DMS79 treated with DMSO at 0.1 percent for 48 hours (cell line): ENCODE measurements around the gene GPSM1.
A peak's percentile ranks its signal among the peaks of the same experiment; 100 is the strongest.

ENCODE experiments used
- DNase-seq: peaks from one replicate; lab custom pipeline; 2025; lab: John Stamatoyannopoulos, UW

GPSM1 gene

DNA sequence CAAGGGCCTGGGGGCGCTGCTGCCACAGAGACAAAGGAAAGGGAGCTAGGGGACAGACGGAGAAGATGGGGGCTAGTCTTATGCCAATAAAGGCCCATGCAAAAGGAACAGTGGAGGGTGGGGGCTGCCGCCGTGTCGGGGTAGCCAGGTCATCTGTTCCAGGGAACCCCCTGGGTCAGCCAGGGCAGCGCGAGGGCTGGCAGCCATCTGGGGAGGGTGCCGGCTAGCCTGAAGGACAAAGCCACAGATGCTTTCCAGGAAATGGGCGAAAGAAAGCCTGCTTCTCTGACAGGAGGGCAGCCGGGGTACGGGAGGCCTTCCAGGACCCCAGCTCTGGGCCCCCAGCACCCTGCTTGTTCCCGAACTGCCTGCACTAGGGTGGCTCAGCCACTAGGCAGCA is 47.8 kb downstream of the GPSM1 start:
- DNase-seq, result no peak

DNA sequence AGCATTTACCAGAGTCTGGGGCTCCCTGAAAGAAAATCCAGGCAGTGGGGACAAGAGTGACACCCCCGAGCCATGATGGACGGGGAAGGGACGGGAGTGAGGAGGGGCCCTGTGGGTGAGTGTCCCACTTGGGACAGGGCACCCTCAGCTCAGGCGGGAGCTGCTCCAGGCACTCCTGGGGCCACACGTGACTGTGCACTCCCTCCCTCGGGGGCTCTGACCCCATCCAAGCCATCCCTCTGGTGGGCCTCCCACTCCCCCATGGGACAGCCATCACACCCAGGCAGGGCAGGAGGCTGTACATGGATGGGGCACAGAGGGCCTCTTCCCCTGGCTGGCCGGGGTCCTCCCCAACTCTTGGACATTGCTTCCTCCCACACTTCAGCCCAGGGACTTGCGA is 49.1 kb downstream of the GPSM1 start:
- DNase-seq, result no peak

DNA sequence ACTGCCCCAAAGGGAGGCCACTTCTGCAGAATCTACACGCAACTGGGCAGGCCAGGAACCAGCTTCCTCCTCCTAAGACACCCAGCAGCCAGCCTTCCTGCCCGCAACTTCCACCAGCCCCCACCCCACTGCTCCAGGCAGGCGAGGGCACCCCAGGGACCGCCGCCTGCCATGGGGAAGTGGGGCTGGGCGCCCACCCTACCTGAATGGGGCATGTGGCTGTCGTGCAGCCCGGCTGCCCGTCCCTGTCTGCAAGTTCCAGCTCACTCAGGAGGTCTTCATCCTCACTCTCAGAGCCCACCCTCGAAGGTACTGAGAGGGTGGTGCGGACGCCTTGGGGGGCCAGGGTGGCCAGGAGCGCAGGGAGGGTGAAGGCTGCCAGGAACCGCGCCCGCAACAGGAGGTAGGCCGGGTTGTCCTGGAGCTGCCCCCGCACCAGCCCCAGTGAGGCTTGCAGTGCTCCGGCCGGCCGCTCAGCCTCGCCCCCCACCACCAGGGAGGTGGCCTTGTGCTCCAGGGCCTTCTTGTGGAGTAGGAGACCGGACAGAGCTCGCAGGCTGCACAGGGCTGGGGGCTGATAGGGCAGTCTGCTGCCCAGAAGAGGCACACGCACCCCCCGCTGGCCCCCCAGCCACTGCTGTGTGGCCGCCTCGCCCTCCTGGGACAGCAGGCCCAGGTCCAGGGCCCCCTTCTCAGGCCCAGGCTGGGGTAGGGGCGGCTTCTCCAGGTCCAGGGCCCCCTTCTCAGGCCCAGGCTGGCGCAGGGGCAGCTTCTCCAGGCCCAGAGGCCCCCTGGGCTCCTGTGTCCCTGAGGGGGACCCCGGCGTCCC is 50.2 kb downstream of the GPSM1 start:
- DNase-seq, result no peak

DNA sequence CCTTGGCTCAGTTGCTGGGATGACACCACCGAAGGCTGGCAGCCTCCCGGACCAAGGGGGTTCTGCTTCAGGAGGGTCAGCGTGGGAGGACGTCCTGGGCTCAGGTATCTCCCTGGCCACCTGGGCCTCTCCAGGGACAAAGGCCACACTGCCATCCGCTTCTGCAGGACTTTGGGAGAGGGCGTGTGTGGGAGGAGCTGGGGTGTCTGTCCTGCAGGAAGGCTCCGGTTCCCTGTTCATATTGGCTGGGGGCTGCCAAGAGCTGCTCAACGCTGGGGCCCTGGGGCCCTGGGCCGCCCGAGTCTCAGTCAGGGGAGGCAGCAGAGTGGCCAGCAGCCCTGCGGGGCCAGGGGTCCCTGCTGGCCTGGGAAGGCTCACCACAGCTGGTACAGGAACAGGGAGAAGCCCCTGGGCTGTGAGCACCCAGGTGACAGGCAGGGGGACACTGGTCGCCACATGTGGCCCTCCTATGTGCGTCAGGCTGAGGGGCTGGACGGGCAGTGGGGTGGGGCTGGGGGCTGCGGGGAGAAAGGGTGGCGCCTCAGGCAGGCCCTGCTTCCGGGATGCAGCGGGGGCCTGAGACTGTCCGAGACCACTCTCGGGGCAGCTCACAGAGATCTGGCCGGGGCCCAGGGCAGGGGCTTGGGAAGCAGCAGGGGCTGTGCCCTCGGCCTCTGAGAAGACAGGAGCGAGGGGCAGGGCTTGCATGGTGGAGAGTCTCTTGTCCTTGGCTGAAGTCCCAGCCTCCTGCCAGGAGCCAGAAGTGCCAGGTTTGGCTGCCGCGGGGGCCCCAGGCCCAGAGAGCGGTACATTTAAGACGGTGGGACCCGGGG is 51.0 kb downstream of the GPSM1 start:
- peak; percentile 16 for DNase-seq

DNA sequence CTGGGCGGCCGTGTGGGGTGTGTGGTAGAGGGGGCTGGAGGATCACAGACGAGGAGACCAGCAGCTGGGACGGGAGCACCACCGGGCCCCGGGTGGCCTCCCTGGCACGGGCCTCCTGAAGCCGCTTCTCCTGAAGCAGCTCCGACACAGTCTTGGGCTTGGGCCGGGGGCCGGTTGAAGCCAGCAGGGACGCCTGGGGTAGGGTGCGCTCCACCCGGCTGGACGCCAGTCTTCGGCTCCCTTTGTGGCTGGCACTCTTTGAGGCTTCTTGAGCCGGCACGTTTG is 51.6 kb downstream of the GPSM1 start:
- no peak for DNase-seq

DNA sequence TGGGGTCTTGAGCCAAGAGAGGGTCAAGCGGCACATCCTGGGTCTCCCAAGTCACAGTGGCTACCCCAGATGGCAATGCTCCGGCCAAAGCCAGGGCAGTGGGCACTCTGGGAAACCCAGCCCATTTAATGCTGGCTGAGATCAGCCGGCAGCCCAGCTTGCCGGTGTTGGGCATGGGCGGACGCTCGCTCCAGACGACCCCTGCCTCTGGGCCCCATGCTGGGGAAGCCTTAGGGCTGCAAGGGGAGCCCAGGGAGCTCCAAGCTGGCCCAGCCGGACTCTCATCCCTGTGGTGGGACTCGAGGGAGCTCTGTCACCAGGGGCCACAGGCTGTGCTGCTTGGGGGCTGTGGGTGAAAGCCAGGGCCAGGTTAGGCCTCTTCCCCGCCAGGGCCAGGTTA is 52.1 kb downstream of the GPSM1 start:
- DNase-seq, result no peak

DNA sequence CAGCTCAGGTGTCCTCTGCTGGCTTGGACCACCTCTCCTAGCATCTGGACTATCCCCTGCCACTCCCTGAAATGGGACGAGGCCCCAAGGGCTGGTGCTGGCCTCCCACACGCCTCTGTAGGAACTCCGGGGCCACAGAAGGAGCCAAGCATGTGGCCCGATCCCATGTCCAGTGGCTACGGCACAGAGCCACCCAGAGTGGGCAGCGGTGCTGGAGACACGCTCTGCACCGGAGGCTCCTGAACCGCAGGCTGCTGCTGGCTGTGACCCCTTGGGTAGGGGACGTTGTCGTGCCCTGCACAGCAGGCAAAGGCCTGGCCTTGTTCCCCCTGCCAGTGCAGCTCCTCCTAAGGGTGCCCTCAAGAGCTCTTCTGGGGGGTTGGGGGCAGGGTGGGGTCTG is 52.6 kb downstream of the GPSM1 start:
- no peak for DNase-seq

DNA sequence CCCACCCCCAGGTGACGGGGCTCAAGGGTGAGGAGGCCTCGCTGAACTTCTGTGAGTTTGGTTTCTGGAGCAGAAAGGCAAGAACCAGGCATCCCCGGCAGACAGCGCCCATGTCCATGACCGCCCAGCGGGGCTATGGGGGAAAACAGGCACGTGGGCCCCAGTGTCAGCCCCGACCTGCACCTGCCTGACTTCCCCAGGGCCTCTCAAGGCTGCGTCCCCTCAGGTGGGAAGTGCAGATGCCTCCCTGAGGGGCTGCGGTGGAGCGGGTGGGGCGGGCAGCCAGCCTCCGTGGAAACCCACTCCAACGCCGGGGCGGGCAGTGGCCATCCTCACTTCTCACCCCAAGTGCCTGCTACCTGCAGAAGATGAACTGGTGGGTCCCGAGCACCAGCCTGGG is 53.0 kb downstream of the GPSM1 start:
- DNase-seq, result no peak

DNA sequence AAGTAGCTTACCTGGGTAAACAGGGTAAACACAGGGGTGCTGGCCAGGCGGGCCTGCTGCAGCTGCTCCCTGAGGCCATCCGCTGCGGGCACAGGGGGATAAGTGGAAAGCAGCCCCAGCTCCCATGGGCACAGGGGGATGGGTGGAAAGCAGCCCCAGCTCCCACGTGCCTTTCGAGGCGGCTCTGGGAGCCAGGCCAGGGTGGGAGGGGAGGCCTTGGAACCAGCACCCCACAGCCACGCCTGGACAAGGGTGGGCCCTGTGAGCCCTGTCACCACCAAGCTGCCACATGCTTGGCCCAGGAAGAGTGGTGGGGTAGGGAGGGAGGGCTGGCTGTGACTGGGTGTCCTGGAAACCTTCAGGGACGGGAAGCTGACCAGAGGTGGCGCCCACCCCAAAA is 54.0 kb downstream of the GPSM1 start:
- DNase-seq, result no peak

DNA sequence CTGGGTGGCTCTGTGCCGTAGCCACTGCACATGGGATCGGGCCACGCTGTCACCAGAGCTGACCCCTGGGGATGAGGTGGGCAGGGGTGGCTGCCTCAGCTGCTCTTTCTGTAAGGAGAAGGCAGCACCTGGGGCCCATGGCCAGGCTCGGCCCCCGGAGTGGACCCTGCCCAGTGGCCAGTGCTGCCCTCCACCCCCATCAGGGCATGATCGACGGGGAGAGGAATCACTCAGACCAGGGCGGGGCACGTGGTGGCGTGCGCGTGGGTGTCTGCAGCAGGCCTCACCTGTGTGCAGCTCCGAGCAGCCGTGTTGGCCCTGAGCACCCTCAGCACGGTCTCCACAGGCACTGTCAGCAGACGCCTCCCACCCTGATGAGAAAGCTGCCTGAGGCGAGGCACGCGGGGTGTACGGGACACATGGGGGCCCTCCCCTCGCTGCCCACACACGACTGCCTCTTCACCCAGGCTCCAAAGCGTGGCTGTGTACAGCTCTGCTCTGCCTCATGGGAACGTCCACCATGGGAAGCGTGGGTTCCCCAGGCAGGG is 54.7 kb downstream of the GPSM1 start:
- DNase-seq, result no peak

DNA sequence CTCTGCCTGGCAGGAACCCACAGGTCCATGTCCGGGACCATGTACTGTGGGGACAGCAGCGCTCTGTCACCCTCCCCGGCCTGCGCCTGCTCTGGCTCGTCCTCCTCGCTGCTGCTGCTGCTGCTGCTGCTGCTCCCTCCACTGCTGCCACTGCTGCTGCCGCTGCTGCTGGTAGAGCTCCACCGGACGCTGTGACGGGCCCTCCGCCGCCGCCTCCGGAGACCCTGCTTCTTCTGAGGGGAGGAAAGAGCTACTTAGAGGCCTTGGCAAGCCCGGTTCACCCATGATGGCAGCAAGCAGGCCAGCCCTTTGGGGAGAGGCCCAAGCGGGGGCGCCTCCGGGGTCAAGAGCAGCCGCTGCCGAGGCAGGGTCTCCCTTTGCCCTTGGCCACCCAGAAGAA is 56.1 kb downstream of the GPSM1 start:
- no peak for DNase-seq

DNA sequence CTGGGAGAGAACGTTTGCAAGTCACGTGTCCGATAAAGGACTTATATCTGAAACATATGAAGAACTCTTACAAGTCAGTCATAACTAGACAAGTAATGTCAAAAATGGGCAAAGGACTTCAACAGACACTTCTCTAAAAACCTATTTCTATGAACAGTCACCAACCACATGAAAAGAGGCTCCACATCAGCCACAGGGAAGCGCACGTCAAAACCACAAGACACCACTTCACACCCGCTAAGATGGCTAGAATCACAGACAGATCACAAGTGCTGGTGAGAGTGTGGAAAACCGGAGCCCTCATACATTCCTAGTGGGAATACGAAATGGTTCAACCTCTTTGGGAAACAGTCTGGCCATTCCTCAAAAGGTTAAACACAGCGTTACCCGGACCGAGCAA is 57.7 kb downstream of the GPSM1 start:
- no peak for DNase-seq

DNA sequence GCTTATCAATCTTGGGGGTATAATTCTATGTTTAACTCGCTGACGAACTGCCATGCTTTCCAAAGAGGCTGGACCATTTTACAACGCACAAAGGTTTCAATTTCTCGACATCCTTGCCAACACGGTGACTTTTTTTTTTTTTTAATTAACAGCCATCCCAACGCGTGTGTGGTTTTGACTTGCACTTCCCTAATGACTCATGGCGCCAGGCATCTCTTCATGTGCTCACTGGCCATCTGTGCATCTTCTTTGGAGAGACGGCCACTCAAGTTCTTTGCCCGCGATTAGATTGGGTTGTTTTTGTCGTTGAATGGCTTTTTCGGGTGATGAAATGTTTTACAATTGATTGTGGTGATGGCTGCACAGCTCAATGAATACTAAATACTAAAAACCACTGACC is 58.7 kb downstream of the GPSM1 start:
- no peak for DNase-seq

DNA sequence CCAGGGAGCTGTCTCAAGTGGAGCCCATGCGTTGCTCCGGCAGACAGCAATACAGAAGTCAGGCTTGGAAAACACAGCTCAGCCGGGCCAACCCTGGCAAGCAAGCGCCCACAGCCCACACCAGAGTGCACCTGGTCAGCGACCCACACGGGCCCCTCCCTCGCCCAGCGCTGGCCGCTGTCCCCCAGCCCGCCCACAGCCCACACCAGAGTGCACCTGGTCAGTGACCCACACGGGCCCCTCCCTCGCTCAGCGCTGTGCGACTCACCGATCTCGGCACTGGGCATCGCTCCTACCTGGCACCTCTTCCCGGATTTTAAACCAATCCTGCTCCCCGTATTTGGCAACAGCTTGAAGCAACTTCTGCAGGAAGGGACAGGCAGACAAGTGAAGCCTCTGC is 59.9 kb downstream of the GPSM1 start:
- no peak for DNase-seq

DNA sequence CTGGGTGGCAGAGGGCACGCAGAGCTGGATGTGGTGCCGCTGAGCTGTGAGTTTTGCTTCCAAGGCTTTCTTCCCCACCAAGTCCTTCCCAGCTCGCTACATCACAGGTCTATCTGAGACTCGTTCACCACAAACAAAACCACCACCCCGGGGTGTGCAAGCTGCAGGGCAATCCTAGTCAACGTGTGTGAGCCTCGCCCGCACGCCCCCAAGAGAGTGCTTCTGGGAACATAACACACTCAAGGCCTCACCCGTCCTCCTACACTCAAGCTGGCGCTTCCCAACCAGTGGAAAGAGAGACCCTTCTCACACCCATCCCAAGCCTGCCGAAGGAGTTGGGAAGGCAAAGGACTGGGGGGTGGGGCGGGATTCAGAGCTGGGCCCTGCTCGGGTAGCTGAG is 62.1 kb downstream of the GPSM1 start:
- no peak for DNase-seq

DNA sequence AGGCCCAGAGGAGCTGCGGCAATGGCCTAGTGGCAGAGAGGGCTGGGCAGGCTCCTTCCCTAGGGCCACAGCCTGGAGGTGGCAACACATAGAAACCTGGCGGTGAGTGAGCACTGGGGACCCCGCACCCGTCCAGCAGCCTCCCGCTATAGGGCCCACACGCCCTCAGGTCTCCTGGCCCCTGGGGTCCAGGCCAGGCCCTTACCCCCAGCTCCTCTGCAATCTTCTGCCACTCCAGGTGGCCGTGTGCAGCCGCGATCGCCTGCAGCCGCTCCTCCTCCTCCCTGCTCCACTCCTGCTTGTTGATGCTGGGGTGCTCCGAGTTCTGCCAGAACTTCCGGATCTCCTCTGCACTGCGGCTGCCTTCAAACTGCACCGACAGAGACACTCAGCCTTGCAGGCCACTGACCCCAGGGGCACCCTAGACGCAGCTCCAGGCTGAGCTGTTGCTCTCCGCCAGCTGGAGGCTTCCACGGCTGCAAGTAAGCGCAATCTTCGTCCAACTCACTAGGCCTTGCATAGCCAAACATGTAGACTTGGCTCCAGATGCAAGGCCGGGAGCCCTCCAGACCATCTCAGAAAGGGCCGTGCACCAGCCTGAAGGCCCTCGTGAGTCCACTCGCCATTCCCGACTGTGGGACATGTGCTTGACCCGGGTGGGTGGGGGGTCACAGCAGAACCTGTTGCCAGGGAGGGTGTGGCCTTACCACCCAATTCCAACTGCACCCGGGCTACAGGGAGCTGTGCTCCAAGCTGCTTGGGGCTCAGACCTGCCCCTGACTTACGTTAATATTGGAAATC is 64.6 kb downstream of the GPSM1 start:
- DNase-seq, result no peak

DNA sequence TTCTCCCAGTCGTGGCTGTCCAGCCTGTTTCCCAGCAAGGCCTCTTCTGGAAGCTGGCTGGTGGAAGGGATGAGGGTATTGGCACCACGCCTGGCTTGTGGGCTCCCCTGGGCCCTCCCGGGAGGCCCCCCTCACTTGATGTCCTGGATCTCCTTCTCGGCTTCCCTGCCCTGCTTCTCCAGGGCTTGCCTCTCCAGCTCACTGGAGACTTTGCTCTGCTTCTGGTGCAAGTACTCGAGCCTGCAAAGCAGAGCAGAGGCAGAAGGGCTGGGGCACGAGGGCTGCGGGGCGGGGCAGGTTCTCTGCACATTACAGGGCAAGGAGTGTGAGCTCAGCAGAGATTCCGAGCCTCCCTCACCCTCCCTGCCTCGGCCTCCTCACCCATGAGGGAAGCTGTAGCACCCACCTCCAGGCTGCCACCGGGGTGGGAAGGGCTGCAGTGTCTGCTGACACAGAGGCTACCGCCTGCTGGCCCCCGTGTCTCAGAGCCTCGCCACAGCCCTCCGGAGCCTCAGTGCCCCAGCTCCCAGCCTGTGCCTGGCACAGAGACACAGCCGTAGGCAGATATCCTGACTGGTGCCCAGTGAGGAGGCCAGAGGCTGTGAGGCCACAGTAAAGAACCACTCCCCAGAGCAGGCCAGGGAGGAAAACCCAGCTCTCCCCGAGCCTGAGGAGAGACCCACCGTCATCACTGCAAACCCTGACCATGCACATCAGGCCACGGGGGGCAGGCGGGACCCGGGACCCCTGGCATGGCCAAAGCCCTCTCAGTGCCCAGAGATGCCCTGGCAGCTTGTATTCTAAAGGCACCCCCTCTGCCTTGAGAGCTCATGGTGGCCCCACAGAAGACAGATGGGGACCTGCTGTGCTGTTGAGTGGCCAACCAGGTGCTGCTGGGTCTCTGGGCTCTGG is 65.5 kb downstream of the GPSM1 start:
- no peak for DNase-seq

DNA sequence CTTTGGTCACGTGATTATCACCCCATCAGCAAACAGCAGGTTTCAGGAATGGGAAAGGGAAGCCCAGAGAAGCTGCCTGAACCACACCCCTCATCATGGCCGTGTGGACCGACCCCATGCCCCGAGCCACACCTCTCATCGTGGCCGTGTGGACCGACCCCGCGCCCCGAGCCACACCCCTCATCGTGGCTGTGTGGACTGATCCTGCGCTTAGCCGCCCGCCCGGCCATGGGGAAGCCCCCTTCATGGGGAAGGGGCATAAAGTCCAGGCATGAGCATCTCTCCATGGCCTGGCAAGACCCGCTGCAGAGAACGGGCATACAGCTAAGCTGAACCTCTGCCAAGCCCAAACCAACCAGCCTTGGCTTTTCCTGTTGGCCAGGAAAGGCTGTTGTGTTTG is 66.2 kb downstream of the GPSM1 start:
- no peak for DNase-seq

DNA sequence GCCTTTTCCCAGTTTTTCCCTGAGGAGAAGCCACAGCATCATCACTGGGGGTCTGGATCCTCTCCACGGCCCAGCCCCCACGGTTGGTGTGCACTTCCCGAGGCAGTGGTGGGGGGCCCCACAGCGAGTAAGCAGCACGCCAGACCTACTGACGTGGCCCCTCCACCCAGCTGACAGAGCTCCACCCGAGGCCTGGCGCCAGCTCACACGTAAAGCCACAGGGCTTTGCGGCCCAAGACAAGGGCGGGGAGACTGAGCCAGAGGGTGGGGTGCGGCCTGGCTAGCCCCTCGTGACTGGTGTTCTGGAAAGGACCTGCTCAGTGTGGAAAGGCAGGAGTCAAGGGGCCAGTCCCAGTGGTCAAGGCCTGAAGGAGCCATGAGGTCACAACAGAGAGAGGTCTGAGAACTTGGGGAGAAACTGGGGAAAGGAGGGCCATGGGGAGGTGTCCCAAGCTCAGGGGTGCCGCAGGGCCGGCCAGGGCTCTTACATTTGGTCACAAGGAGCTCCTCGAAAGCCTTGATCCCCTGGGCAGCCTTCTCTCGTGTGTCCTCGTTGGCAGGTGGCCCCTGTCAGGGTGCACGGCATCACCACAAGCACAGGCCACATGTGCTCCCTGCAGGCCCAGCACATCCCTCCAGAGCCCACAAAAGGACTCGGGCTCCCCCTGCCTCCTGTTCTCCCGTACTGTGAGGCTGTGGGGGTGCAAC is 67.1 kb downstream of the GPSM1 start:
- DNase-seq, result no peak

DNA sequence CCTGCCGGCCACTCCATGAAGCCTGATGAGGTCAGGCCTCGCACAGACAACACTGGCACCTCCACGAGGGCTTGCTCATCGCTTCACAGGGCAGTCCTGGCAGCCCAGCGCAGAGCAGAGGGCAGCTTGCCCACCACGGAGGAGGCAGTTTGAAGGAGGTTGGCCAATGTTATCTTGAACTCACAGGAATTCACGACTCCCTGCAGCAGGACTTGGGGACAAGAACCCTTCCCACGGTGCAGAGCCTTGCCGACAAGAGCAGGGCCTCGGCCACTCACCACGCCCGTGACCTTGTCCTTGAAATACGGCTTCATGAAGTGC is 67.6 kb downstream of the GPSM1 start:
- no peak for DNase-seq
